ENCODE data around the gene CRYBA2. TPM values are rescaled to one million over a fixed set of nuclear protein-coding genes. Genes with fewer than 3 reads are reported as not detected.
A peak's percentile ranks its signal among the peaks of the same experiment; 100 is the strongest.

The CRYBA2 gene
- total and polyA plus RNA-seq, 10 donors = not detected

DNA sequence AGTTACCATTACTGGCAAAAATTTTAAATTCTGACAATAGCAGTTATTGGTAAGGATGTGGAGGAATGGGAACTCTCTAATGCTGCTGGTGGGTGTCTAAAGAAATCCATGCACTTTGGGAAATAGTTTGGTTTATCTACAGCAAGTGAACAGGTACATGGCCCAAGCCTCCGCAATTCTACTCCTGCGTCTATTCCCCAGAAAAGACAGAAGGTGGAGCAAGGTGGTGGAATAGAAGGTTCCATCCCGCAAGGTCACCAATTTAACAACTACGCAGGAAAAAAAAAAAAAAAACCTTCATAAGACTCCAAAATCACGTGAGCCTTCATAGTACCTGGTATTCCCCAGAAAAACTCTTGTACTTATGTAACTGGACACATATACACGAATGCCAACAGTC is 41.6 kb upstream of the CRYBA2 start:
- DNase-seq = no peak

DNA sequence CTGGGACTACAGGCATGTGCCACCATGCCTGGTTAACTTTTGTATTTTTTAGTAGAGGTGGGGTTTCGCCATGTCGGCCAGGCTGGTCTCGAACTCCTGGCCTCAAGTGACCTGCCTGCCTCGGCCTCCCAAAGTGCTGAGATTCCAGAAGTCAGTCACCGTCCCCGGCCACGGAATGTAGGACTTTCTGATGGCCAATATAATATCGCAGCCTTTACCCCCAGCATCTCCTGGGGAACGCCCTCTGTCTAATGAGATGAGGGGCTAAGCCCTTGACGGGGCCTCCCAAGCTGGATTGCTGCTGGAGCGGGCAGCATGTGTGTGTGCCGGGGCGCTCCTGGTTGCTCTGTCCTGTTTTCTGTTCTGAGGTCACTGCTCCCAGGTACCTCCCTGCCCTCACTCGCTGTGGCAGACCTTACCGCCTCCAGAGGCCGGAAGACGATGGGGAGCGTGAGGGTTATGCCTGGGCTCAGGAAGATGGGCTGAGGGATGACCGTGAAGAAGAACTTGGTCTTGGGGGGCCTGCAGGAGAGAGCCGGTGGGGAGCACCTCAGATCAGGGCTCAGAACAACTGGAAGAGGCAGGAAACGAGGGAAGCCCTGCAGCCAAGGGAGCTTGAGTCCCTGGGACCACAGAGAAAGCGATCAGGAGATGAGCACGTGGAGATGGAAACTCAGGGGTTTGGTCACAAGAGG is 39.0 kb upstream of the CRYBA2 start:
- no peak for TF ChIP-seq POLR2A (IDR thresholded peaks at IDR 0.05)
- TF ChIP-seq POLR2AphosphoS5 (IDR thresholded peaks at IDR 0.05) = no peak
- TF ChIP-seq, protein P1, sequence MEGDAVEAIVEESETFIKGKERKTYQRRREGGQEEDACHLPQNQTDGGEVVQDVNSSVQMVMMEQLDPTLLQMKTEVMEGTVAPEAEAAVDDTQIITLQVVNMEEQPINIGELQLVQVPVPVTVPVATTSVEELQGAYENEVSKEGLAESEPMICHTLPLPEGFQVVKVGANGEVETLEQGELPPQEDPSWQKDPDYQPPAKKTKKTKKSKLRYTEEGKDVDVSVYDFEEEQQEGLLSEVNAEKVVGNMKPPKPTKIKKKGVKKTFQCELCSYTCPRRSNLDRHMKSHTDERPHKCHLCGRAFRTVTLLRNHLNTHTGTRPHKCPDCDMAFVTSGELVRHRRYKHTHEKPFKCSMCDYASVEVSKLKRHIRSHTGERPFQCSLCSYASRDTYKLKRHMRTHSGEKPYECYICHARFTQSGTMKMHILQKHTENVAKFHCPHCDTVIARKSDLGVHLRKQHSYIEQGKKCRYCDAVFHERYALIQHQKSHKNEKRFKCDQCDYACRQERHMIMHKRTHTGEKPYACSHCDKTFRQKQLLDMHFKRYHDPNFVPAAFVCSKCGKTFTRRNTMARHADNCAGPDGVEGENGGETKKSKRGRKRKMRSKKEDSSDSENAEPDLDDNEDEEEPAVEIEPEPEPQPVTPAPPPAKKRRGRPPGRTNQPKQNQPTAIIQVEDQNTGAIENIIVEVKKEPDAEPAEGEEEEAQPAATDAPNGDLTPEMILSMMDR (IDR thresholded peaks at IDR 0.05 in 8 of 11, conservative IDR thresholded peaks at IDR 0.05 in 3 of 11) = no peak
- Histone ChIP-seq H3K36me3 (no peaks in the 10 kb centered on the region), H3K9me3 (no peaks in the 10 kb centered on the region), H3K4me1 (no peaks in the 10 kb centered on the region), H3K27ac (no peak overlapping the region), H3K27me3 (replicated peaks in 1 of 7) (peaks cover 0 to 82% (median 12%) of the 10 kb centered on the region in 7 donors), H3K4me3 (no peak overlapping the region)
- intact Hi-C loops (cut with DNase I; ENCODE audit: low total_unique reads) = no loop called here
- WGBS, 5 donors = 78 to 89% (median 84%) methylated on average over 21 to 23 of the region's 23 CpGs
- DNase-seq = peak; percentile 32

More for the DNA sequence above, 41.6 kb upstream of the CRYBA2 start:
- Histone ChIP-seq H3K36me3 (no peaks in the 10 kb centered on the region), H3K4me3 (no peak overlapping the region), H3K27ac (no peak overlapping the region), H3K27me3 (replicated peaks in 1 of 7) (peaks cover 0 to 96% (median 12%) of the 10 kb centered on the region in 7 donors), H3K9me3 (no peaks in the 10 kb centered on the region), H3K4me1 (no peaks in the 10 kb centered on the region)
- intact Hi-C loops (cut with DNase I; ENCODE audit: low total_unique reads) = no loop called here
- TF ChIP-seq POLR2A (IDR thresholded peaks at IDR 0.05) (no peak), POLR2AphosphoS5 (IDR thresholded peaks at IDR 0.05) (no peak)
- TF ChIP-seq, protein P1 (IDR thresholded peaks at IDR 0.05 in 8 of 11, conservative IDR thresholded peaks at IDR 0.05 in 3 of 11) = no peak
- 56 to 66% (median 60%) methylated on average over 6 of the region's 6 CpGs for WGBS, 5 donors

DNA sequence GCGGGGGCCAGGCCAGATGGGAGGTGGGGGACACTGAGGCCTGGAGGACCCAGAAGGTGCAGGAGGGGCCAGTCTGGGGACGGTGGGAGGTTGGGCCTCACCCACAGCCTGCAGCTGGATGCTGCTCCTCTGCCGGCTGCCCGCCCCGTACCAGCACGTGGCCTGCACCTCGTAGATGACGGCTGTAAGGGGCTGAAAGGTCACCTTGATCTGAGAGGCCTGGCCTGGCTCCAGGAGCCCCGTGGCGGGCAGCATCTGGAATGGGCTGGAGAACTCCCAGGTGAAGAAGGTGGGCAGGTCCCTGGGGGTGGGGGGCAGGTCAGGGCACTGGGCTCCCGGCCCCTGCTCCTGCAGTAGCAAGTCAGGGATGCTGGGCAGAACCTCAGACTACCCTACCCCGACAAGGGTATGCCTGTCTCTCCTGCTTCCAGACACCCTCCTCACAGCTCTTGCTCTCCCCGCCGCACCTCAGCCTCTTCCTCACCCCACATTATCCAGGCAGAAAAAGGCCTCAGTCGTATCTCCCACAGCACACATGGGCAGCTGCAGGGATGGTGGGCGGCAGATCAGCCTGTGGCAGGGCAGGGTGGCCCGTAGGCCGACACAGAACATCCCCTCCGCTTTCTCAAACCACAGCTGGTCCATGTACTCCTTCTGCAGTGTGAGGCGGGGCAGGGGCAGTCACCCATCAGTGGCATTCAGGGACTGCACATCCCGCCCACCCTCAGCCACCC is 38.0 kb upstream of the CRYBA2 start:
- no peak overlapping the region for H3K4me3 ChIP-seq
- intact Hi-C loops (cut with DNase I; ENCODE audit: low total_unique reads) = no loop called here
- 77 to 84% (median 79%) methylated on average over 10 to 21 of the region's 21 CpGs for WGBS, 5 donors
- no peaks in the 10 kb centered on the region for H3K4me1 ChIP-seq
- no peaks in the 10 kb centered on the region for H3K36me3 ChIP-seq
- no peak for DNase-seq
- TF ChIP-seq POLR2A (IDR thresholded peaks at IDR 0.05) = no peak
- TF ChIP-seq, protein P1 (IDR thresholded peaks at IDR 0.05 in 8 of 11, conservative IDR thresholded peaks at IDR 0.05 in 3 of 11) = no peak
- TF ChIP-seq POLR2AphosphoS5 (IDR thresholded peaks at IDR 0.05) = no peak
- peaks cover 0 to 72% (median 12%) of the 10 kb centered on the region in 7 donors for H3K27me3 ChIP-seq (replicated peaks in 1 of 7)
- no peaks in the 10 kb centered on the region for H3K9me3 ChIP-seq
- H3K27ac ChIP-seq = no peak overlapping the region
